ENCODE results near the gene THEM5.
"Not testable (repeated sequence)": the region's sequence is repeated elsewhere in the genome, so short reads cannot be mapped to it uniquely, and the experiment has no call there.

The THEM5 gene

GRCh38 chr1:151867321-151867720 lies 13.8 kb upstream of the THEM5 start:
- peak; percentile 58 to 72 for DNase-seq

- DNase-seq, result no peak
Measured at GRCh38 chr1:151864411-151864810, 10.9 kb upstream of the THEM5 start.

- DNase-seq, result no peak
Measured at GRCh38 chr1:151862604-151863003, 9.1 kb upstream of the THEM5 start.

GRCh38 chr1:151860504-151861187 lies 7.1 kb upstream of the THEM5 start:
- DNase-seq, result no peak

GRCh38 chr1:151859891-151860293 lies 6.4 kb upstream of the THEM5 start:
- DNase-seq, result peak; percentile 27 to 62

- DNase-seq, result no peak
Measured at GRCh38 chr1:151858886-151859665, 5.6 kb upstream of the THEM5 start.

GRCh38 chr1:151858030-151858746 lies 4.7 kb upstream of the THEM5 start:
- no peak for DNase-seq

- DNase-seq, result no peak
Measured at GRCh38 chr1:151855933-151856332, 2.4 kb upstream of the THEM5 start.

GRCh38 chr1:151855516-151855915 lies 2.0 kb upstream of the THEM5 start:
- not testable (repeated sequence) for DNase-seq

GRCh38 chr1:151854658-151855057 lies 1.1 kb upstream of the THEM5 start:
- DNase-seq, result no peak

GRCh38 chr1:151852733-151853132 lies 779 bp downstream of the THEM5 start:
- DNase-seq, result no peak

GRCh38 chr1:151851886-151852285 lies 1.6 kb downstream of the THEM5 start:
- no peak for DNase-seq

GRCh38 chr1:151849871-151850270 lies 3.6 kb downstream of the THEM5 start:
- no peak for DNase-seq

GRCh38 chr1:151849126-151849525 lies 4.4 kb downstream of the THEM5 start:
- peak; percentile 41 to 61 for DNase-seq

- DNase-seq, result no peak
Measured at GRCh38 chr1:151847867-151848596, 5.5 kb downstream of the THEM5 start.

- no peak for DNase-seq
Measured at GRCh38 chr1:151846686-151847237, 6.8 kb downstream of the THEM5 start.

GRCh38 chr1:151846062-151846568 lies 7.4 kb downstream of the THEM5 start:
- DNase-seq, result peak in 1 of 2 donors; percentile 62

GRCh38 chr1:151843398-151843797 lies 10.1 kb downstream of the THEM5 start:
- DNase-seq, result no peak

- DNase-seq, result no peak
Measured at GRCh38 chr1:151841141-151841540, 12.4 kb downstream of the THEM5 start.

- DNase-seq, result no peak
Measured at GRCh38 chr1:151840421-151840820, 13.1 kb downstream of the THEM5 start.

GRCh38 chr1:151839457-151840403 lies 13.8 kb downstream of the THEM5 start, which contains the start of gene C2CD4D:
TSS of gene C2CD4D (minus strand) at chr1:151839820. CDS start at chr1:151838989, 831 bp downstream.
- DNase-seq, result no peak

Data from inflammatory macrophage treated with lipopolysaccharide for 1 hour (primary cell).